HCT116 (cell line): ENCODE results near the gene MT1G. TPM values are rescaled to one million over a fixed set of nuclear protein-coding genes. Genes with fewer than 3 reads are reported as not detected.

Experiments
- ATAC-seq: fragments of 200-7000 bp; cut with Tn5 transposase; 2 replicates; pipeline ENCODE4 v1.9.1; 2020; ENCODE audit warnings: mild to moderate bottlenecking, moderate library complexity
- BruUV-seq: library from RNA; stranded (reverse); fragments of 400-500 nt; replicated peaks from 2 replicates; lab custom pipeline; 2021; lab: Mats Ljungman, UMichigan
- CTCF ChIA-PET: fragments of 300-600 bp; sonication (Branson Sonifier 250); formaldehyde crosslinking; loops from one replicate; lab custom pipeline; 2021; ENCODE audit warnings: antibody characterized with exemption; lab: Charles Lee
- POLR2A ChIA-PET: fragments of 300-600, 350-600 bp; sonication (Branson Sonifier 250); formaldehyde crosslinking; loops from one replicate; lab custom pipeline; 2021; ENCODE audit warnings: antibody characterized with exemption; lab: Charles Lee
- RAD21 ChIA-PET, 2 experiments: fragments of 300-600 bp; sonication (Branson Sonifier 250); formaldehyde crosslinking; loops; one replicate each; lab custom pipeline; 2023; ENCODE audit warnings: low total read pairs in 2 of 2; ENCODE audit not compliant: uncharacterized antibody in 2 of 2, unreplicated experiment in 2 of 2, low non-redundant PET in 1 of 2; lab: Charles Lee
- DNase-seq: peaks from one replicate; pipeline ENCODE4 v3.0.0-alpha.2; 2010; ENCODE audit warnings: low read depth, low spot score
- H2AFZ ChIP-seq: fragments of 200-600 bp; shearing (Covaris generic), sonication (generic); 2 replicates; pipeline ENCODE4 v1.6.1; 2017; ENCODE audit warnings: low read depth, mixed run types, mixed read lengths, antibody characterized with exemption, low read length; ENCODE audit not compliant: poor library complexity, severe bottlenecking
- H3K27ac ChIP-seq: 2 replicates; pipeline ENCODE4 v1.5.1; 2012; ENCODE audit warnings: low read depth, low read length
- H3K27me3 ChIP-seq: fragments of 200-600 bp; sonication (generic); 2 replicates; pipeline ENCODE4 v1.6.1; 2016; ENCODE audit warnings: mixed run types, low read length, mixed read lengths; ENCODE audit not compliant: insufficient read depth
- H3K36me3 ChIP-seq, 2 experiments: fragments of 200-500 bp in 1 of 2; fragments of 200-600 bp in 1 of 2; sonication (Bioruptor generic) in 1 of 2; sonication (generic) in 1 of 2; 2 replicates each; pipeline versions ENCODE4 v1.5.1 to v1.6.1; 2014 to 2016; ENCODE audit warnings: low read length in 2 of 2, inconsistent platforms in 1 of 2, mixed read lengths in 1 of 2, mixed run types in 1 of 2; ENCODE audit not compliant: insufficient read depth in 2 of 2, control insufficient read depth in 1 of 2
- H3K4me1 ChIP-seq, 2 experiments: fragments of 200-600 bp in 1 of 2; sonication (generic) in 1 of 2; 2 replicates each; pipeline versions ENCODE4 v1.5.1 to v1.6.1; 2012 to 2017; ENCODE audit warnings: low read length in 2 of 2, inconsistent platforms in 1 of 2, mild to moderate bottlenecking in 1 of 2, mixed read lengths in 1 of 2, mixed run types in 1 of 2, moderate library complexity in 1 of 2; ENCODE audit not compliant: insufficient read depth in 2 of 2, control insufficient read depth in 1 of 2
- H3K4me2 ChIP-seq: fragments of 200-600 bp; sonication (generic); 2 replicates; pipeline ENCODE4 v1.6.1; 2017; ENCODE audit warnings: mixed run types, low read length, mixed read lengths
- H3K4me3 ChIP-seq, 2 experiments: fragments of 200-600 bp in 1 of 2; sonication (generic) in 1 of 2; replicated peaks in 1 of 2; 2 replicates each; pipeline ENCODE4 v1.5.1; 2011 to 2016; ENCODE audit warnings: low read length in 2 of 2, control low read depth in 1 of 2, low read depth in 1 of 2, mild to moderate bottlenecking in 1 of 2, mixed read lengths in 1 of 2, mixed run types in 1 of 2
- H3K79me2 ChIP-seq: fragments of 200-600 bp; sonication (generic); 2 replicates; pipeline ENCODE4 v1.6.1; 2017; ENCODE audit warnings: mild to moderate bottlenecking, mixed run types, low read length, moderate library complexity, mixed read lengths; ENCODE audit not compliant: insufficient read depth
- H3K9ac ChIP-seq: fragments of 200-600 bp; sonication (generic); 2 replicates; pipeline ENCODE4 v1.6.1; 2016; ENCODE audit warnings: low read length, mixed read lengths
- H3K9me2 ChIP-seq: fragments of 200-600 bp; sonication (generic), shearing (Covaris generic); 2 replicates; pipeline ENCODE4 v1.6.1; 2017; ENCODE audit warnings: mixed run types, mild to moderate bottlenecking, moderate library complexity; ENCODE audit not compliant: insufficient read depth
- H3K9me3 ChIP-seq, 2 experiments: fragments of 200-500 bp in 1 of 2; fragments of 200-600 bp in 1 of 2; sonication (Bioruptor generic) in 1 of 2; sonication (generic) in 1 of 2; 2 replicates each; pipeline ENCODE4 v1.6.1; 2014 to 2017; ENCODE audit warnings: low read length in 2 of 2, mixed read lengths in 2 of 2, inconsistent platforms in 1 of 2, low read depth in 1 of 2, mild to moderate bottlenecking in 1 of 2, mixed run types in 1 of 2, moderate library complexity in 1 of 2; ENCODE audit not compliant: control insufficient read depth in 1 of 2, insufficient read depth in 1 of 2
- H4K20me1 ChIP-seq: fragments of 200-600 bp; sonication (generic), shearing (Covaris generic); 2 replicates; pipeline ENCODE4 v1.6.1; 2017; ENCODE audit warnings: mixed run types, mild to moderate bottlenecking, moderate library complexity; ENCODE audit not compliant: insufficient read depth
- CBX3 ChIP-seq: IDR thresholded peaks from 2 replicates; pipeline ENCODE4 v1.6.1; 2012; ENCODE audit warnings: low read depth
- CEBPB ChIP-seq: IDR thresholded peaks from 2 replicates; pipeline ENCODE4 v1.6.1; 2012; ENCODE audit warnings: low read depth
- EGR1 ChIP-seq: IDR thresholded peaks from 2 replicates; pipeline ENCODE4 v1.6.1; 2012; ENCODE audit warnings: low read depth
- ELF1 ChIP-seq: IDR thresholded peaks from 2 replicates; pipeline ENCODE4 v1.6.1; 2012; ENCODE audit warnings: low read depth, borderline replicate concordance
- EZH2 ChIP-seq: fragments of 200-600 bp; sonication (generic); IDR thresholded peaks from 2 replicates; pipeline ENCODE4 v1.6.1; 2017; ENCODE audit warnings: antibody characterized with exemption, mixed run types
- EZH2phosphoT487 ChIP-seq: fragments of 200-600 bp; IDR thresholded peaks from 2 replicates; pipeline ENCODE4 v1.6.1; 2018; ENCODE audit warnings: antibody characterized with exemption, borderline replicate concordance
- FOSL1 ChIP-seq: IDR thresholded peaks from 2 replicates; pipeline ENCODE4 v1.6.1; 2012; ENCODE audit warnings: low read depth
- JUND ChIP-seq: IDR thresholded peaks from 2 replicates; pipeline ENCODE4 v1.6.1; 2012
- POLR2A ChIP-seq: IDR thresholded peaks from 2 replicates; pipeline ENCODE4 v1.7.0; 2011; ENCODE audit warnings: borderline replicate concordance; ENCODE audit not compliant: insufficient read depth, insufficient read length; ENCODE audit errors: extremely low read depth
- POLR2AphosphoS5 ChIP-seq: IDR thresholded peaks from 2 replicates; pipeline ENCODE4 v1.6.1; 2011; ENCODE audit warnings: mild to moderate bottlenecking, low read depth, low read length, moderate library complexity
- SP1 ChIP-seq: IDR thresholded peaks from 2 replicates; pipeline ENCODE4 v1.6.1; 2012; ENCODE audit warnings: low read depth
- TCF7L2 ChIP-seq: IDR thresholded peaks from 2 replicates; pipeline ENCODE4 v1.7.0; 2011; ENCODE audit warnings: borderline replicate concordance, inconsistent platforms; ENCODE audit not compliant: insufficient read depth, insufficient read length; ENCODE audit errors: extremely low read depth
- ZBTB33 ChIP-seq: IDR thresholded peaks from 2 replicates; pipeline ENCODE4 v1.6.1; 2011; ENCODE audit warnings: mild to moderate bottlenecking, low read length, moderate library complexity; ENCODE audit not compliant: insufficient replicate concordance; ENCODE audit errors: extremely low read depth
- intact Hi-C: fragments of 100-400 bp; cut with micrococcal nuclease; formaldehyde crosslinking; loops from 2 replicates; pipeline ENCODE4 v1.10.0; 2022
- total RNA-seq: library from RNA; stranded (reverse); gene quantifications from one replicate; pipeline ENCODE4 v1.2.1, GENCODE V29; 2021; ENCODE audit not compliant: unreplicated experiment
- TF ChIP-seq, protein P1 (sequence below), 3 experiments: fragments of 200-600 bp in 1 of 3; sonication (generic) in 1 of 3; IDR thresholded peaks in 2 of 3; conservative IDR thresholded peaks in 1 of 3; 2 replicates each; pipeline ENCODE4 v1.5.1; 2012 to 2017; ENCODE audit warnings: low read depth in 2 of 3, low read length in 2 of 3, antibody characterized with exemption in 1 of 3, borderline replicate concordance in 1 of 3, control low read depth in 1 of 3, mild to moderate bottlenecking in 1 of 3, mixed read lengths in 1 of 3, mixed run types in 1 of 3, moderate library complexity in 1 of 3; ENCODE audit not compliant: insufficient read depth in 1 of 3
- TF ChIP-seq, protein P2 (sequence below): IDR thresholded peaks from 2 replicates; pipeline ENCODE4 v1.6.1; 2012

MT1G gene
- total RNA-seq, 1 experiment from 2014 or later, result 1.2 TPM

GRCh38 chr16:56626685-56627084 lies 41.2 kb downstream of the MT1G start:
- POLR2A ChIA-PET, result interaction anchor here (0.8 to 9.4 kb wide), 11 partner anchors 10 to 75 kb away, joined by 3 to 344 read pairs (median 8); partner anchors contain the start of genes MT1F and MT2A
- TF ChIP-seq CBX3 (no peak), JUND (no peak), POLR2A (no peak), TCF7L2 (no peak), FOSL1 (no peak), EZH2phosphoT487 (no peak), ZBTB33 (no peak), SP1 (no peak), EZH2 (no peak), ELF1 (no peak), POLR2AphosphoS5 (no peak), CEBPB (no peak), EGR1 (no peak)
- TF ChIP-seq, protein P1, sequence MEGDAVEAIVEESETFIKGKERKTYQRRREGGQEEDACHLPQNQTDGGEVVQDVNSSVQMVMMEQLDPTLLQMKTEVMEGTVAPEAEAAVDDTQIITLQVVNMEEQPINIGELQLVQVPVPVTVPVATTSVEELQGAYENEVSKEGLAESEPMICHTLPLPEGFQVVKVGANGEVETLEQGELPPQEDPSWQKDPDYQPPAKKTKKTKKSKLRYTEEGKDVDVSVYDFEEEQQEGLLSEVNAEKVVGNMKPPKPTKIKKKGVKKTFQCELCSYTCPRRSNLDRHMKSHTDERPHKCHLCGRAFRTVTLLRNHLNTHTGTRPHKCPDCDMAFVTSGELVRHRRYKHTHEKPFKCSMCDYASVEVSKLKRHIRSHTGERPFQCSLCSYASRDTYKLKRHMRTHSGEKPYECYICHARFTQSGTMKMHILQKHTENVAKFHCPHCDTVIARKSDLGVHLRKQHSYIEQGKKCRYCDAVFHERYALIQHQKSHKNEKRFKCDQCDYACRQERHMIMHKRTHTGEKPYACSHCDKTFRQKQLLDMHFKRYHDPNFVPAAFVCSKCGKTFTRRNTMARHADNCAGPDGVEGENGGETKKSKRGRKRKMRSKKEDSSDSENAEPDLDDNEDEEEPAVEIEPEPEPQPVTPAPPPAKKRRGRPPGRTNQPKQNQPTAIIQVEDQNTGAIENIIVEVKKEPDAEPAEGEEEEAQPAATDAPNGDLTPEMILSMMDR (IDR thresholded peaks at IDR 0.05 in 2 of 3, conservative IDR thresholded peaks at IDR 0.05 in 1 of 3; ENCODE audit: borderline replicate concordance in 1 of 3, insufficient read depth in 1 of 3, low read depth in 2 of 3, low read length in 2 of 3), result no peak
- TF ChIP-seq, protein P2, sequence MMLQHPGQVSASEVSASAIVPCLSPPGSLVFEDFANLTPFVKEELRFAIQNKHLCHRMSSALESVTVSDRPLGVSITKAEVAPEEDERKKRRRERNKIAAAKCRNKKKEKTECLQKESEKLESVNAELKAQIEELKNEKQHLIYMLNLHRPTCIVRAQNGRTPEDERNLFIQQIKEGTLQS, result no peak
- TF ChIP-seq, all 23 proteins: peak for 0
- peaks cover 12 to 52% of the 10 kb centered on the region in 2 experiments for H3K4me1 ChIP-seq
- peak overlapping the region; percentile 88 for H3K4me2 ChIP-seq
- ATAC-seq (0 out of 2 replicates have a peak, but pooled peaks have one; percentile 6), DNase-seq (no peak)
- H3K9me3 ChIP-seq, result no peaks in the 10 kb centered on the region
- no peaks in the 10 kb centered on the region for H3K27me3 ChIP-seq
- peak overlapping the region; percentile 97 for H3K27ac ChIP-seq
- intact Hi-C loops, result loop anchor here (2.0 to 5.0 kb wide), 2 partner anchors 50 to 56 kb away; partner anchors contain the start of gene MT1X
- no TSS peak for BruUV-seq
- H3K9ac ChIP-seq, result peak overlapping the region; percentile 87
- peaks cover 12% of the 10 kb centered on the region for H3K79me2 ChIP-seq
- no peaks in the 10 kb centered on the region for H4K20me1 ChIP-seq
- H2AFZ ChIP-seq, result no peak overlapping the region
- no peaks in the 10 kb centered on the region for H3K9me2 ChIP-seq
- RAD21 ChIA-PET, result interaction anchor here (0.6 to 2.7 kb wide), 4 partner anchors 20 to 75 kb away, joined by 3 to 7 read pairs (median 3); no protein-coding TSS in a partner anchor
- no peaks in the 10 kb centered on the region for H3K36me3 ChIP-seq
- CTCF ChIA-PET, result interaction anchor here (1.0 to 2.8 kb wide), 3 partner anchors 17 to 75 kb away, joined by 3 to 7 read pairs (median 4); partner anchors contain the start of gene MT2A
- peak overlapping the region; percentile 66 to 72 for H3K4me3 ChIP-seq
